Mucosa of gallbladder (tissue), 1 donor: ENCODE results near the gene TLR8. TPM values are rescaled to one million over a fixed set of nuclear protein-coding genes. Genes with fewer than 3 reads are reported as not detected.

Experiments used
- DNase-seq: peaks from one replicate; pipeline ENCODE4 v3.0.0-alpha.2; 2020; ENCODE audit warnings: low spot score
- total RNA-seq: library from RNA; stranded (reverse); gene quantifications from one replicate; pipeline ENCODE4 v1.2.1, GENCODE V29; 2021
- donor health status: DM: no; HTN: no; CAD: no.

The TLR8 gene
- total RNA-seq, 1 donor from 2014 or later, result 1.4 TPM

DNA sequence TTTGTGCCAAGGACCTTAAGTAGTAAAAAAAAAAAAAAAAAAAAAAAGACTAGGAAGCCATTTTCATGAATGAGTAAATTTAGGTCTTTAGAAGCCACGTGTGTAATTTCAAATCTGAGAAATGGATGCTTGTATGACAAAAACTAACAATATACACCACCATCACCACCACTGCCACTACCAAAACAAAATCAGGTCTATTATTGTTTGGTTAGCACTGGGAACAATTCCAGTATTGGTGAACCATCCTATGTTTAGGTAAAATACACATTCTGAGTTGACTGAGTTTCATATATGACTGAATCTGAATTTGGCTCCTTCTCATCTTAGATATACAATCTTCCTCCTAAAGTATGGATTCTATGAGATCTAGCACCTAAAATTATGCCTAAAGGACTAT, 59.7 kb downstream of the TLR8 start:
- DNase-seq, result no peak

DNA sequence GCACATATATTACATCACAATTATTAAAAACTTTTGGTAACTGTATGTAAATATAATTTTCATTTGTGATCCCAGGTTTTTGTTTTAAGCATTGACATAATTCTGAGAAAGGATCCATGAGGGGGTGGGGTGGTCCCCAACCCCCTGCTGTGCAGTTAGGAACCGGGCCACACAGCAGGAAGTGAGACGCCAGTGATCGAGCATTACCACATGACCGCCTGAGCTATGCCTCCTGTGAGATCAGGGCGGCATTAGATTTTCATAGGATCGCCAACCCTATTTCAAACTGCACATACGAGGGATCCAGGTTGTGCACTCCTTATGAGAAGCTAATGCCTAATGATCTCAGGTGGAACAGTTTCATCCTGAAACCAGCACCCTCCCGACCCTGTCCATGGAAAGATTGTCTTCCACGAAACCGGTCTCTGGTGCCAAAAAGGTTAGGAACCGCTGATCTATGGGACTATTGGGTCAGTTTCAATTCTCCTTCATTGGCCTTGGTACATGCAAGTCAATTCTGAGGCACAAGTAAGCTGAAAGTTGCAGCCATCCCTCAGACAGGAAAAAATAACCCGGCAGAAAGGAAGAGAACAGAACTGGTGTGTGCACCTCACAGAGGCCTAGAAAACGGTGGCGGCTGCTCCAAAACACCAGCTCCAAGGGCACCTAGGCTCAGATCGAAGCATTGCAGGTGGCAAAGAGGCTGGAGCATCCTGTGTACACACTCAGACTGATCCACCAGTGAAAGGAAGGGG, 61.5 kb downstream of the TLR8 start:
- DNase-seq, result no peak

DNA sequence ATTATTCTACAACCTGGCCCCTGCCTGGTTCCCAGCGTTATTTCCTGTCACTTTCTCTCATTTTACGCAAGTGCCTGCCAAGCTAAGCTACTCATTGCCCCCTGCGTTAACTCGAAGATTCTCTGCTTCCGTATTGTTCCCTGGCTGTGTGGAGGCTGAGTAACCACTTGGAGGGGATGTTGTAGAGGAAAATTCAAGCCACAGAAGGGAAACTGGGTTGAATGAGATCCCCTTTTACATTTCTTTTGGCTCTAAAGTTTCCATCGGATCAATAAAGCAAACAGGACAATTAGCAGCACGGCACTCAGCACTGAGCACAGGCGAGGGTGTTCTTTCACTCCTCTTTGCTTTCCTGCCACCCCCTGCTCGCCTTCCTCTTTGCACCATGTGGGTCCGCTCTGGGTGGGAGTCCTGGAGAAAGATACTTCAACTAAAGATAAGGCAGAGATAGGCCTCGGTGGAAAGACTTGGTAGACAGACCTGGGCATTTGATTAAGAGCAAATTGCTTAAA, 64.3 kb downstream of the TLR8 start:
- no peak for DNase-seq

DNA sequence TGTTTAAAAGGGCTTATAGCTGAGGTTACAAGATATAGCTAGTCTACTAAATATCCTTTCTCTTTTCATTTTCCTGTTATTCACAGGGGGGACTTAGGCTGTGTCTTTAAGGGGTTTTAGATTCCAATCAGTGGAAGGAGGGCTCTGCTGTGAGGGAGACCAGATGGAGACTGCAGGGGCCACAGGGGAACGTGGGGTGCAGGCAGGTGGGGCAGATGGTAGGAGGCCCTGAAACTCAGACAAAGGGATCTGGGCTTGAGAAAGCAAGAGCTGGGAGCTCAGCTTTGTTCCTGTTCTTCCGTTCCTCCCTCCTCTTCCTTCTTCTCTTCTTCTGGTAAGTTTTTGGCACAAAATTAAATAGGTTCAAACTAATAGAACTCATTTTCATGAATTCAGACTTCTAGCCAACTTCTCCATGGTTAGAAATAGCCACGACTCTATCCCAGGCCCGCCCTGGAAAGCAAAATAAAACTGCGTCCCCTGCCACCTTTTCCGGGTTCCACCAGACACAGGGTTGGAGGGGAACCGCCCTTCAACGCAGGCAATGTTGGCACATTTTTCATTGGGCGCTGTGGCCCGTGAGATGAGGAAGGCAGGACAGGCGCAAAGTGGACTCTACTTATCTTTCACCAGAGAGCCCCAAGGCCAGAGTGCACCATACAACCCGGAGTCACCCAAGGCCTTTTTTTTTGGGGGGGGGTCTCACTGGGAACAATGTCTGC, 65.0 kb downstream of the TLR8 start:
- DNase-seq, result peak; percentile 65

DNA sequence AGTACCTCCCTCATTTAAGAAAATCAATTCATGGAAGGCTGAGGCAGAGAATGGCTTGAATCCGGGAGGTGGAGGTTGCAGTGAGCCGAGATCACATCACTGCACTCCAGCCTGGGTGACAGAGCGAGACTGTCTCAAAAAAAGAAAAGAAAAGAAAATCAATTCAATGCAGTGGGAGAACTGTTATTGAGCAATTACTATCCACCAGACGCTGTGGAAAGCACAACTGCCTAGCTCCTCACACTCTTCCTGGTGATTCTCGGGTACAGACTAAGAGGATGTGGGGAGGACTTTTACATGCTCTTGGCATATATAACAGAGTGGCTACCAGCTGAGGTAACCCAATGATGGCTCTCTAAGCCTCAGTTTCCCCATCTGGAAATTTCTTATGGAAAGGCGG, 65.8 kb downstream of the TLR8 start:
- DNase-seq, result no peak

Other genes with a start within 250 kb of the TLR8 start
- 53.3 TPM for gene PRPS2, start 115.2 kb upstream of the TLR8 start, total RNA-seq
- 4.3 TPM for gene TLR7, start 39.5 kb upstream of the TLR8 start, total RNA-seq
- gene TMSB4X, start 68.5 kb downstream of the TLR8 start, total RNA-seq, result 4,832 TPM
- gene FAM9C, start 138.0 kb downstream of the TLR8 start, total RNA-seq, result not detected